GM19035 (cell line): Measurements from ENCODE around the gene STAT2.

Experiments
- ATAC-seq: cut with Tn5 transposase; IDR thresholded peaks from one replicate; pipeline ENCODE4 v1.9.1; 2021; ENCODE audit not compliant: unreplicated experiment

Gene STAT2

GRCh38 chr12:56297400-56297799 is 62.5 kb downstream of the STAT2 start:
- no peak for ATAC-seq

DNA sequence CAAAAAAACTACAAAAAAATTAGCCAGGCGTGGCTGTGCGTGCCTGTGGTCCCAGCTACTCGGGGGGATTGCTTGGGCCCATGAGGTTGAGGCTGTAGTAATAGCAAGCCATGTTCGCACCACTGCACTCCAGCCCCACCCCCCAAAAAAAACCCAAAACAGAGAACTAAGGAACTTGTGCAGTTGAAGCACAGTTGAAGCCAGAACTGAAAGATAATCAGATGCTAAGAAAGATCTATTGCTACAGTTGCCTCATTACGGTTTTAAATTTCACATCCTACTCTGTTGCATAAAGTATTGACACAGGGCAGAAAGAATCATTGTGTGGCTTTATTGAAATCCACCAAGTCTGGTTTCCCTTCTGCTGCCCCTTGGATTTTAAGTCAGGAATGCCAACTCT is 63.6 kb downstream of the STAT2 start:
- no peak for ATAC-seq

GRCh38 chr12:56293795-56294194 is 66.1 kb downstream of the STAT2 start:
- ATAC-seq = no peak
